SU-DHL-6 (cell line): Measurements from ENCODE around the gene CD300E.

Experiments used
- EZH2phosphoT487 ChIP-seq: fragments of 200-600 bp; sonication (generic), shearing (Covaris generic); conservative IDR thresholded peaks from 2 replicates; pipeline ENCODE4 v1.6.1; 2018; ENCODE audit warnings: mild to moderate bottlenecking, antibody characterized with exemption, low read length, moderate library complexity, mixed read lengths
- TF ChIP-seq, protein P1 (sequence below): fragments of 200-600 bp; sonication (generic); IDR thresholded peaks from one replicate; pipeline ENCODE4 v1.5.1; 2017; ENCODE audit warnings: antibody characterized with exemption, mild to moderate bottlenecking, low read length, moderate library complexity; ENCODE audit not compliant: insufficient read depth, poor library complexity, severe bottlenecking

DNA sequence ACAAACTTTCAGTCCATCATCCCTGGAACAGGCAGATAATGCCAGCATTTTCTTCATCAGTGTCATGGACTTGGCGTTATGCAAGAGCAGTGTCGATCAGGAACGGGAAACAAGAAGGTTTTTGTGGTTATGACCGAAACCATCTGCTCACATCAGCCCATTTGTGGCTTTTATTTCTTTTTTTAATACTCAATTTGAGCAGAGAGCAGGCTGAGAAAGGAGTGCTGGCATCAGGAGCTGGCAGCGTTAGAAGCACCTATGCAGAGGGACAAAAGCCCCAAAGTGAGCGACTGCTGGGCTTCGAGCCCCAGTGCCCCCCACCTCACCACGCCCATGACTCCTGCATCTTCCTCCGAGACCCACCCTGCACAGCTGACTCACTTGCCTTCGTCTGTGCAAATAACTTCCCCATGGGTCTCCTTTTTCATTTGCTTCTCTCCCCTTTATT, 16.2 kb upstream of the CD300E start:
- TF ChIP-seq, protein P1, sequence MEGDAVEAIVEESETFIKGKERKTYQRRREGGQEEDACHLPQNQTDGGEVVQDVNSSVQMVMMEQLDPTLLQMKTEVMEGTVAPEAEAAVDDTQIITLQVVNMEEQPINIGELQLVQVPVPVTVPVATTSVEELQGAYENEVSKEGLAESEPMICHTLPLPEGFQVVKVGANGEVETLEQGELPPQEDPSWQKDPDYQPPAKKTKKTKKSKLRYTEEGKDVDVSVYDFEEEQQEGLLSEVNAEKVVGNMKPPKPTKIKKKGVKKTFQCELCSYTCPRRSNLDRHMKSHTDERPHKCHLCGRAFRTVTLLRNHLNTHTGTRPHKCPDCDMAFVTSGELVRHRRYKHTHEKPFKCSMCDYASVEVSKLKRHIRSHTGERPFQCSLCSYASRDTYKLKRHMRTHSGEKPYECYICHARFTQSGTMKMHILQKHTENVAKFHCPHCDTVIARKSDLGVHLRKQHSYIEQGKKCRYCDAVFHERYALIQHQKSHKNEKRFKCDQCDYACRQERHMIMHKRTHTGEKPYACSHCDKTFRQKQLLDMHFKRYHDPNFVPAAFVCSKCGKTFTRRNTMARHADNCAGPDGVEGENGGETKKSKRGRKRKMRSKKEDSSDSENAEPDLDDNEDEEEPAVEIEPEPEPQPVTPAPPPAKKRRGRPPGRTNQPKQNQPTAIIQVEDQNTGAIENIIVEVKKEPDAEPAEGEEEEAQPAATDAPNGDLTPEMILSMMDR, result no peak
- no peak for TF ChIP-seq EZH2phosphoT487
